GM12891 (cell line): Measurements from ENCODE around the gene CDH22.

Experiments
- PAX5 ChIP-seq: IDR thresholded peaks from 2 replicates; pipeline ENCODE4 v1.6.1; 2011; ENCODE audit warnings: low read length, moderate library complexity, mild to moderate bottlenecking; ENCODE audit not compliant: insufficient read depth, severe bottlenecking
- POLR2A ChIP-seq: IDR thresholded peaks from 2 replicates; pipeline ENCODE4 v1.6.1; 2011; ENCODE audit warnings: low read depth, low read length, control low read depth
- POLR2AphosphoS5 ChIP-seq: IDR thresholded peaks from 2 replicates; pipeline ENCODE4 v1.6.1; 2011; ENCODE audit warnings: low read depth, low read length, control low read depth
- POU2F2 ChIP-seq: IDR thresholded peaks from 2 replicates; pipeline ENCODE4 v1.6.1; 2011; ENCODE audit warnings: low read depth, mild to moderate bottlenecking, control low read depth, low read length, moderate library complexity
- SPI1 ChIP-seq: IDR thresholded peaks from 2 replicates; pipeline ENCODE4 v1.6.1; 2011; ENCODE audit warnings: low read depth, low read length, control low read depth
- TAF1 ChIP-seq: IDR thresholded peaks from 2 replicates; pipeline ENCODE4 v1.6.1; 2011; ENCODE audit warnings: low read depth, low read length, control low read depth

GRCh38 chr20:46233701-46234100 is 74.6 kb downstream of the CDH22 start:
- TF ChIP-seq POLR2AphosphoS5 (no peak), POLR2A (no peak), PAX5 (no peak), TAF1 (no peak), POU2F2 (no peak), SPI1 (no peak)
